GM10248 (cell line): ENCODE data around the gene ANO7.

Experiments used
- CTCF ChIA-PET: fragments of 300-600 bp; sonication (Branson Sonifier 250); formaldehyde crosslinking; extraction: SDS; loops from one replicate; lab custom pipeline; 2021; ENCODE audit warnings: antibody characterized with exemption; lab: Yijun Ruan, JAX
- POLR2A ChIA-PET: fragments of 350-650 bp; sonication (Branson Sonifier 250); formaldehyde crosslinking; extraction: SDS; loops from one replicate; lab custom pipeline; 2020; ENCODE audit warnings: antibody characterized with exemption; lab: Yijun Ruan, JAX
- DNase-seq: peaks from one replicate; pipeline ENCODE4 v3.0.0; 2012; ENCODE audit errors: extremely low spot score
- TF ChIP-seq, protein P1 (sequence below): IDR thresholded peaks from 2 replicates; pipeline ENCODE4 v1.5.1; 2012; ENCODE audit warnings: mild to moderate bottlenecking, low read depth; ENCODE audit errors: extremely low read depth, missing control alignments, control extremely low read depth

The ANO7 gene

DNA sequence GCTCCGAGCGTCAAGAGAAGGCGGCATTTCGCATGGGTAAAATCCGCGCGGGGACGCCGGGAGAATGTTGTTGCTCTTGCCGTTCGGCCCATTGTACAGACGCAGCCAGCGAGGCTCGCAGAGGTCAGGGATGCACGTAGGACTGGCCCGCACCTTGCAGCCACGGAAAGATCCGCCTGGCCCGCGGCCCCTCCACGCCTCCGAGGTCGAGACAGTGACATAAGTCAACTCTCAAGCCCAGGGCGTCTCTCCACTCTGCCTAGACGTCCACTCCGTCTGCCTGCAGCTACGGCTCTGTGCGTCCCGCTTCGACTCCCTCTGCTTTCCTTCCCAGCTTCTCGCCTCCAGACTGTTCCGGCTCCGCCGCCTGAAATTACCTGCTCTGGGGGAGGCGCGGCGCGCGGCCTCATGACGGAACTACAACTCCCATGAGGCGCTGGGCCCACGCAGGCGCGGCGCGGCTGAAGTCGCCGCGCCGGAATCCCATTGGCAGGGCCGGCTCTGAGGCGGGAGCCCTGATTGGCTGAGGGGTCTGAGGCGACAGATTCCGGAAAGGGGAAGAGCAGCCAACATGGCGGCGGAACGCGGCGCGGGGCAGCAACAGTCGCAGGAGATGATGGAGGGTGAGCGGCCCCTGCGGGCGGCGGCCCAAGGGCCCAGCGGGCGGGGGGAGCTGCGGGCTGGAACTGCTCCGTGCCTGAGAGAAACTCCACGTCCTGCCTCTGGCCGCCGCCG lies 38.4 kb upstream of the ANO7 start, which contains the start of gene PPP1R7:
Gene PPP1R7, plus strand, starts transcription at position 543 of the 735 bp plus-strand sequence. Its CDS starts 29 bp downstream, at position 572.
- peak; percentile 98 for DNase-seq
- ChIA-PET POLR2A (interaction anchor here (0.6 to 1.2 kb wide), 6 partner anchors 14 to 62 kb away, joined by 3 to 5 read pairs (median 4); no protein-coding TSS in a partner anchor), CTCF (interaction anchor here (0.8 to 4.0 kb wide), 19 partner anchors 10 to 72 kb away, joined by 3 to 31 read pairs (median 5); no protein-coding TSS in a partner anchor)
- TF ChIP-seq, protein P1, sequence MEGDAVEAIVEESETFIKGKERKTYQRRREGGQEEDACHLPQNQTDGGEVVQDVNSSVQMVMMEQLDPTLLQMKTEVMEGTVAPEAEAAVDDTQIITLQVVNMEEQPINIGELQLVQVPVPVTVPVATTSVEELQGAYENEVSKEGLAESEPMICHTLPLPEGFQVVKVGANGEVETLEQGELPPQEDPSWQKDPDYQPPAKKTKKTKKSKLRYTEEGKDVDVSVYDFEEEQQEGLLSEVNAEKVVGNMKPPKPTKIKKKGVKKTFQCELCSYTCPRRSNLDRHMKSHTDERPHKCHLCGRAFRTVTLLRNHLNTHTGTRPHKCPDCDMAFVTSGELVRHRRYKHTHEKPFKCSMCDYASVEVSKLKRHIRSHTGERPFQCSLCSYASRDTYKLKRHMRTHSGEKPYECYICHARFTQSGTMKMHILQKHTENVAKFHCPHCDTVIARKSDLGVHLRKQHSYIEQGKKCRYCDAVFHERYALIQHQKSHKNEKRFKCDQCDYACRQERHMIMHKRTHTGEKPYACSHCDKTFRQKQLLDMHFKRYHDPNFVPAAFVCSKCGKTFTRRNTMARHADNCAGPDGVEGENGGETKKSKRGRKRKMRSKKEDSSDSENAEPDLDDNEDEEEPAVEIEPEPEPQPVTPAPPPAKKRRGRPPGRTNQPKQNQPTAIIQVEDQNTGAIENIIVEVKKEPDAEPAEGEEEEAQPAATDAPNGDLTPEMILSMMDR, result peak; percentile 59

DNA sequence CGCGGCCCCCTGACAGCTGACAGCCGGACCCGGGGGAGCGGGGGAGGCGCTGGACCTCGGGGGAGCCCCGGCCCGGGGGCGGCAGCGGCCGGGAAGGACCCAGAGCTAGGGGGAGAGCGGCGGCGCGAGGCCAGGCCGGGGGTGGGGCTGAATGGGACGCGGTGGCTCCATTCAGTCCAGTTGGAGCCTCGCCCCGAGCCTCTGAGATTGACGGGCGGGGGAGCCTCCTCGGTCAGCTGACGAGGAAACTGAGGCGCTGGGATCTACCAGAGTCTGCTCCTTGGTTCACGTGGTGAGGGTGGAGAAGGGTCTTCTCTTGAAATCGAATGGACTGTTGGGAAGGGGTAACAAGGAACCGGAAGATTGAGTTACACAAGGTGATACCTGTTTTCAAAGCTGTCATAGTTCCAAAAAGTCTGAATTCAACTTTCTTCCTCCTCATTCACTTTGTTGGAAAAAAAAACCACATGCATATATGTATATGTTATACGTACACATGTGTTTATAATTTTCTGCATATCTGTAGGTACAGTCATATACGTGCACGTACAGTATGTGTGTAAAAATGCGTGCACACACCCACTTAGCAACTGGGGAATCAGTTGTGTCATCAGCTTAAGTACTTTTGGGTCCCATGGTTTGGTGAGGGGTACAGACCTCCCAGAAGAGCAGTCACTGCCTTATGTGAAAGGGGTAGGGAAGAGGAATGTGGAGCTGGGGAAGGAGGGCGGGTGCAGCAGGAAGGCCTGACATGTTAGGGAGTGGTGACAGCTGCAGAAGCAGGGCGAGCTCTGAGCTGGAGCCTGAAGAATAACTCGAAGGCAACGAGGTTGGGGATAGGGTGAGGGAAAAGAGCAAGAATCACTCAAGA lies 37.6 kb upstream of the ANO7 start:
- no peak for DNase-seq
- POLR2A ChIA-PET, result interaction anchor here (1.0 kb wide), 1 partner anchor 14 kb away, joined by 3 read pairs; no protein-coding TSS in a partner anchor
- CTCF ChIA-PET, result interaction anchor here (0.8 to 4.0 kb wide), 17 partner anchors 10 to 73 kb away, joined by 3 to 31 read pairs (median 5); no protein-coding TSS in a partner anchor
- TF ChIP-seq, protein P1, result no peak

- no peak for DNase-seq
- TF ChIP-seq, protein P1, result no peak
- ChIA-PET CTCF (interaction anchor here (1.2 to 4.0 kb wide), 7 partner anchors 12 to 74 kb away, joined by 4 to 31 read pairs (median 8); no protein-coding TSS in a partner anchor), POLR2A (no interaction called here)
These were observed 36.4 kb upstream of the ANO7 start for GRCh38 chr2:241151934-241152660.

DNA sequence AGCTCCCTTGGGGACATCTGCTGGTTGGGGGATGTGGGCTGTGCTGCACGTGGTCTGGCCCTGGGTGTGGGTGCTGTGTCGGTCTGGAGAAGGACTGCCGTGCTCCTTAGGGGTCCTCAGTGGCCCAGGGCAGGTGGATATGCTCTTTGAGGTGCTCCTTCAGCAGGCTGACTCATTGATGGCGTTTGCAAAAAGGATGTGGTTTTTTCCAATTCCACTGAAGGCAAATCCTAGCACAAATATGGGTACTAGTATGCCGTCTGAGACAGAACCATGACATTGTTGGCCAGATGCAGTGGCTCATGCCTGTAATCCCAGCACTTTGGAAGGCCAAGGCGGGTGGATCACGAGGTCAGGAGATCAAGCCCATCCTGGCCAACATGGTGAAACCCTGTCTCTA lies 34.9 kb upstream of the ANO7 start:
- TF ChIP-seq, protein P1, result no peak
- ChIA-PET CTCF (no interaction called here), POLR2A (no interaction called here)
- no peak for DNase-seq

DNA sequence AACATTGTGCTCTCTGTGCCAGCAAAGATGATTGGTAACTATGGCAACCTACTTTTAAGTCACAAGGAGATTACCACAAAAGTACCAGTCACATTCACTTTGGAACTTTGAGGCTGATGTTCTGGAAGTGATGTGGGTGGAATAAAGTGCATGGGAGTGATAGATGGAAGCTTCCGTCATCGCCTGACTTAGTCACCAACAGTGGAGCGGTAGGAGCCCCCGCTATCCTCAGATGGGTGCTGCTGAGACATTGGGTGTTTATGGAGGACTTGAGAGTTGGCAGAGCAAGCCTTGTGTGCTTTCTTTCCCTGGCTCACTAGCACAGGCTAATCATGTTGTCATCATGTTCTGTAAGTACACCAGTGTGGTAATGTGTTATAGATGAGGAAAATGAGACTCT lies 33.6 kb upstream of the ANO7 start:
- TF ChIP-seq, protein P1, result no peak
- no peak for DNase-seq
- CTCF ChIA-PET, result interaction anchor here (1.0 to 1.3 kb wide), 2 partner anchors 8 to 15 kb away, joined by 3 to 5 read pairs; no protein-coding TSS in a partner anchor
- POLR2A ChIA-PET, result no interaction called here
